ENCODE results near the gene FSD2. TPM values are rescaled to one million over a fixed set of nuclear protein-coding genes. Genes with fewer than 3 reads are reported as not detected.

FSD2 gene
- total RNA-seq, 2 donors from 2014 or later, result not detected

- no peaks in the 10 kb centered on the region for H3K36me3 ChIP-seq
- no peak for TF ChIP-seq CTCF (IDR thresholded peaks at IDR 0.05)
- H3K4me3 ChIP-seq, result no peak overlapping the region
- no peaks in the 10 kb centered on the region for H3K4me1 ChIP-seq (ENCODE audit: control insufficient read depth in 1 of 2, low read depth in 2 of 2)
- H3K27me3 ChIP-seq (replicated peaks; ENCODE audit: insufficient read depth), result no peaks in the 10 kb centered on the region
- ATAC-seq (ENCODE audit: insufficient number of reproducible peaks, low FRiP score, low read depth) (no peak), DNase-seq (ENCODE audit: low spot score) (no peak)
- no peak overlapping the region for H3K27ac ChIP-seq
- no peaks in the 10 kb centered on the region for H3K9me3 ChIP-seq
Observed at GRCh38 chr15:82798531-82799166, 7.2 kb downstream of the FSD2 start.

GRCh38 chr15:82798104-82798503 lies 7.8 kb downstream of the FSD2 start:
- DNase-seq (ENCODE audit: low spot score), result no peak
- no peaks in the 10 kb centered on the region for H3K27me3 ChIP-seq (replicated peaks; ENCODE audit: insufficient read depth)
- H3K36me3 ChIP-seq, result no peaks in the 10 kb centered on the region
- ATAC-seq (ENCODE audit: insufficient number of reproducible peaks, low FRiP score, low read depth), result no peak
- no peak overlapping the region for H3K4me3 ChIP-seq
- H3K27ac ChIP-seq, result no peak overlapping the region
- no peaks in the 10 kb centered on the region for H3K4me1 ChIP-seq (ENCODE audit: control insufficient read depth in 1 of 2, low read depth in 2 of 2)
- H3K9me3 ChIP-seq, result no peaks in the 10 kb centered on the region
- TF ChIP-seq CTCF (IDR thresholded peaks at IDR 0.05), result no peak

GRCh38 chr15:82793737-82794136 lies 12.1 kb downstream of the FSD2 start:
- ATAC-seq (ENCODE audit: insufficient number of reproducible peaks, low FRiP score, low read depth), result no peak

GRCh38 chr15:82792068-82792467 lies 13.8 kb downstream of the FSD2 start:
- TF ChIP-seq CTCF (IDR thresholded peaks at IDR 0.05), result no peak
- H3K36me3 ChIP-seq, result no peaks in the 10 kb centered on the region
- no peak for DNase-seq (ENCODE audit: low spot score)
- H3K27me3 ChIP-seq (replicated peaks; ENCODE audit: insufficient read depth), result no peaks in the 10 kb centered on the region
- no peaks in the 10 kb centered on the region for H3K4me1 ChIP-seq (ENCODE audit: control insufficient read depth in 1 of 2, low read depth in 2 of 2)
- H3K9me3 ChIP-seq, result no peaks in the 10 kb centered on the region
- no peak overlapping the region for H3K4me3 ChIP-seq
- no peak overlapping the region for H3K27ac ChIP-seq
- ATAC-seq (ENCODE audit: insufficient number of reproducible peaks, low FRiP score, low read depth), result no peak

More at GRCh38 chr15:82793737-82794136, 12.1 kb downstream of the FSD2 start:
- Histone ChIP-seq H3K4me1 (ENCODE audit: control insufficient read depth in 1 of 2, low read depth in 2 of 2) (no peaks in the 10 kb centered on the region), H3K36me3 (no peaks in the 10 kb centered on the region), H3K9me3 (no peaks in the 10 kb centered on the region), H3K4me3 (no peak overlapping the region), H3K27me3 (replicated peaks; ENCODE audit: insufficient read depth) (no peaks in the 10 kb centered on the region), H3K27ac (no peak overlapping the region)
- DNase-seq (ENCODE audit: low spot score), result no peak
- TF ChIP-seq CTCF (IDR thresholded peaks at IDR 0.05), result no peak

- ATAC-seq (ENCODE audit: insufficient number of reproducible peaks, low FRiP score, low read depth) (no peak), DNase-seq (ENCODE audit: low spot score) (no peak)
- no peaks in the 10 kb centered on the region for H3K4me1 ChIP-seq (ENCODE audit: control insufficient read depth in 1 of 2, low read depth in 2 of 2)
- no peaks in the 10 kb centered on the region for H3K36me3 ChIP-seq
- H3K4me3 ChIP-seq, result no peak overlapping the region
- no peaks in the 10 kb centered on the region for H3K27me3 ChIP-seq (replicated peaks; ENCODE audit: insufficient read depth)
- H3K9me3 ChIP-seq, result no peaks in the 10 kb centered on the region
- H3K27ac ChIP-seq, result no peak overlapping the region
- no peak for TF ChIP-seq CTCF (IDR thresholded peaks at IDR 0.05)
Observed at GRCh38 chr15:82790321-82790720, 15.5 kb downstream of the FSD2 start.

All from thoracic aorta (tissue), 2 donors.